ENCODE measurements around the gene AFAP1L1.

GRCh38 chr5:149285153-149285552 lies 13.5 kb downstream of the AFAP1L1 start:
- TF ChIP-seq KDM1A (IDR thresholded peaks at IDR 0.05; ENCODE audit: borderline replicate concordance) (no peak), ZNF687 (IDR thresholded peaks at IDR 0.05) (no peak), MYC (IDR thresholded peaks at IDR 0.05; ENCODE audit: insufficient read depth, insufficient read length, insufficient replicate concordance, low read length, severe bottlenecking) (no peak)
- TF ChIP-seq, protein P1, sequence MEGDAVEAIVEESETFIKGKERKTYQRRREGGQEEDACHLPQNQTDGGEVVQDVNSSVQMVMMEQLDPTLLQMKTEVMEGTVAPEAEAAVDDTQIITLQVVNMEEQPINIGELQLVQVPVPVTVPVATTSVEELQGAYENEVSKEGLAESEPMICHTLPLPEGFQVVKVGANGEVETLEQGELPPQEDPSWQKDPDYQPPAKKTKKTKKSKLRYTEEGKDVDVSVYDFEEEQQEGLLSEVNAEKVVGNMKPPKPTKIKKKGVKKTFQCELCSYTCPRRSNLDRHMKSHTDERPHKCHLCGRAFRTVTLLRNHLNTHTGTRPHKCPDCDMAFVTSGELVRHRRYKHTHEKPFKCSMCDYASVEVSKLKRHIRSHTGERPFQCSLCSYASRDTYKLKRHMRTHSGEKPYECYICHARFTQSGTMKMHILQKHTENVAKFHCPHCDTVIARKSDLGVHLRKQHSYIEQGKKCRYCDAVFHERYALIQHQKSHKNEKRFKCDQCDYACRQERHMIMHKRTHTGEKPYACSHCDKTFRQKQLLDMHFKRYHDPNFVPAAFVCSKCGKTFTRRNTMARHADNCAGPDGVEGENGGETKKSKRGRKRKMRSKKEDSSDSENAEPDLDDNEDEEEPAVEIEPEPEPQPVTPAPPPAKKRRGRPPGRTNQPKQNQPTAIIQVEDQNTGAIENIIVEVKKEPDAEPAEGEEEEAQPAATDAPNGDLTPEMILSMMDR (IDR thresholded peaks at IDR 0.05 in 2 of 3, conservative IDR thresholded peaks at IDR 0.05 in 1 of 3; ENCODE audit: control insufficient read depth in 2 of 3, extremely low read depth in 1 of 3, insufficient read depth in 1 of 3, low read depth in 3 of 3, low read length in 3 of 3) = no peak

All from GM12878 (cell line).